HCT116 (cell line): ENCODE measurements around the gene ARHGAP12. TPM values are rescaled to one million over a fixed set of nuclear protein-coding genes. Genes with fewer than 3 reads are reported as not detected.

Source experiments
- ATAC-seq: fragments of 200-7000 bp; cut with Tn5 transposase; 2 replicates; pipeline ENCODE4 v1.9.1; 2020; ENCODE audit warnings: mild to moderate bottlenecking, moderate library complexity
- BruUV-seq: library from RNA; stranded (reverse); fragments of 400-500 nt; replicated peaks from 2 replicates; lab custom pipeline; 2021; lab: Mats Ljungman, UMichigan
- CTCF ChIA-PET: fragments of 300-600 bp; sonication (Branson Sonifier 250); formaldehyde crosslinking; loops from one replicate; lab custom pipeline; 2021; ENCODE audit warnings: antibody characterized with exemption; lab: Charles Lee
- POLR2A ChIA-PET: fragments of 300-600, 350-600 bp; sonication (Branson Sonifier 250); formaldehyde crosslinking; loops from one replicate; lab custom pipeline; 2021; ENCODE audit warnings: antibody characterized with exemption; lab: Charles Lee
- RAD21 ChIA-PET, 2 experiments: fragments of 300-600 bp; sonication (Branson Sonifier 250); formaldehyde crosslinking; loops; one replicate each; lab custom pipeline; 2023; ENCODE audit warnings: low total read pairs in 2 of 2; ENCODE audit not compliant: uncharacterized antibody in 2 of 2, unreplicated experiment in 2 of 2, low non-redundant PET in 1 of 2; lab: Charles Lee
- DNase-seq: peaks from one replicate; pipeline ENCODE4 v3.0.0-alpha.2; 2010; ENCODE audit warnings: low read depth, low spot score
- H2AFZ ChIP-seq: fragments of 200-600 bp; shearing (Covaris generic), sonication (generic); 2 replicates; pipeline ENCODE4 v1.6.1; 2017; ENCODE audit warnings: low read depth, mixed run types, mixed read lengths, antibody characterized with exemption, low read length; ENCODE audit not compliant: poor library complexity, severe bottlenecking
- H3K27ac ChIP-seq: 2 replicates; pipeline ENCODE4 v1.5.1; 2012; ENCODE audit warnings: low read depth, low read length
- H3K27me3 ChIP-seq: fragments of 200-600 bp; sonication (generic); 2 replicates; pipeline ENCODE4 v1.6.1; 2016; ENCODE audit warnings: mixed run types, low read length, mixed read lengths; ENCODE audit not compliant: insufficient read depth
- H3K36me3 ChIP-seq, 2 experiments: fragments of 200-500 bp in 1 of 2; fragments of 200-600 bp in 1 of 2; sonication (Bioruptor generic) in 1 of 2; sonication (generic) in 1 of 2; 2 replicates each; pipeline versions ENCODE4 v1.5.1 to v1.6.1; 2014 to 2016; ENCODE audit warnings: low read length in 2 of 2, inconsistent platforms in 1 of 2, mixed read lengths in 1 of 2, mixed run types in 1 of 2; ENCODE audit not compliant: insufficient read depth in 2 of 2, control insufficient read depth in 1 of 2
- H3K4me1 ChIP-seq, 2 experiments: fragments of 200-600 bp in 1 of 2; sonication (generic) in 1 of 2; 2 replicates each; pipeline versions ENCODE4 v1.5.1 to v1.6.1; 2012 to 2017; ENCODE audit warnings: low read length in 2 of 2, inconsistent platforms in 1 of 2, mild to moderate bottlenecking in 1 of 2, mixed read lengths in 1 of 2, mixed run types in 1 of 2, moderate library complexity in 1 of 2; ENCODE audit not compliant: insufficient read depth in 2 of 2, control insufficient read depth in 1 of 2
- H3K4me2 ChIP-seq: fragments of 200-600 bp; sonication (generic); 2 replicates; pipeline ENCODE4 v1.6.1; 2017; ENCODE audit warnings: mixed run types, low read length, mixed read lengths
- H3K4me3 ChIP-seq, 2 experiments: fragments of 200-600 bp in 1 of 2; sonication (generic) in 1 of 2; replicated peaks in 1 of 2; 2 replicates each; pipeline ENCODE4 v1.5.1; 2011 to 2016; ENCODE audit warnings: low read length in 2 of 2, control low read depth in 1 of 2, low read depth in 1 of 2, mild to moderate bottlenecking in 1 of 2, mixed read lengths in 1 of 2, mixed run types in 1 of 2
- H3K79me2 ChIP-seq: fragments of 200-600 bp; sonication (generic); 2 replicates; pipeline ENCODE4 v1.6.1; 2017; ENCODE audit warnings: mild to moderate bottlenecking, mixed run types, low read length, moderate library complexity, mixed read lengths; ENCODE audit not compliant: insufficient read depth
- H3K9ac ChIP-seq: fragments of 200-600 bp; sonication (generic); 2 replicates; pipeline ENCODE4 v1.6.1; 2016; ENCODE audit warnings: low read length, mixed read lengths
- H3K9me2 ChIP-seq: fragments of 200-600 bp; sonication (generic), shearing (Covaris generic); 2 replicates; pipeline ENCODE4 v1.6.1; 2017; ENCODE audit warnings: mixed run types, mild to moderate bottlenecking, moderate library complexity; ENCODE audit not compliant: insufficient read depth
- H3K9me3 ChIP-seq, 2 experiments: fragments of 200-500 bp in 1 of 2; fragments of 200-600 bp in 1 of 2; sonication (Bioruptor generic) in 1 of 2; sonication (generic) in 1 of 2; 2 replicates each; pipeline ENCODE4 v1.6.1; 2014 to 2017; ENCODE audit warnings: low read length in 2 of 2, mixed read lengths in 2 of 2, inconsistent platforms in 1 of 2, low read depth in 1 of 2, mild to moderate bottlenecking in 1 of 2, mixed run types in 1 of 2, moderate library complexity in 1 of 2; ENCODE audit not compliant: control insufficient read depth in 1 of 2, insufficient read depth in 1 of 2
- H4K20me1 ChIP-seq: fragments of 200-600 bp; sonication (generic), shearing (Covaris generic); 2 replicates; pipeline ENCODE4 v1.6.1; 2017; ENCODE audit warnings: mixed run types, mild to moderate bottlenecking, moderate library complexity; ENCODE audit not compliant: insufficient read depth
- CBX3 ChIP-seq: IDR thresholded peaks from 2 replicates; pipeline ENCODE4 v1.6.1; 2012; ENCODE audit warnings: low read depth
- CEBPB ChIP-seq: IDR thresholded peaks from 2 replicates; pipeline ENCODE4 v1.6.1; 2012; ENCODE audit warnings: low read depth
- ELF1 ChIP-seq: IDR thresholded peaks from 2 replicates; pipeline ENCODE4 v1.6.1; 2012; ENCODE audit warnings: low read depth, borderline replicate concordance
- EZH2 ChIP-seq: fragments of 200-600 bp; sonication (generic); IDR thresholded peaks from 2 replicates; pipeline ENCODE4 v1.6.1; 2017; ENCODE audit warnings: antibody characterized with exemption, mixed run types
- FOSL1 ChIP-seq: IDR thresholded peaks from 2 replicates; pipeline ENCODE4 v1.6.1; 2012; ENCODE audit warnings: low read depth
- JUND ChIP-seq: IDR thresholded peaks from 2 replicates; pipeline ENCODE4 v1.6.1; 2012
- POLR2A ChIP-seq: IDR thresholded peaks from 2 replicates; pipeline ENCODE4 v1.7.0; 2011; ENCODE audit warnings: borderline replicate concordance; ENCODE audit not compliant: insufficient read depth, insufficient read length; ENCODE audit errors: extremely low read depth
- POLR2AphosphoS5 ChIP-seq: IDR thresholded peaks from 2 replicates; pipeline ENCODE4 v1.6.1; 2011; ENCODE audit warnings: mild to moderate bottlenecking, low read depth, low read length, moderate library complexity
- RAD21 ChIP-seq: IDR thresholded peaks from 2 replicates; pipeline ENCODE4 v1.6.1; 2012; ENCODE audit warnings: low read depth, mild to moderate bottlenecking
- SP1 ChIP-seq: IDR thresholded peaks from 2 replicates; pipeline ENCODE4 v1.6.1; 2012; ENCODE audit warnings: low read depth
- SRF ChIP-seq: IDR thresholded peaks from 2 replicates; pipeline ENCODE4 v1.6.1; 2012; ENCODE audit warnings: low read depth
- TCF7L2 ChIP-seq: IDR thresholded peaks from 2 replicates; pipeline ENCODE4 v1.7.0; 2011; ENCODE audit warnings: borderline replicate concordance, inconsistent platforms; ENCODE audit not compliant: insufficient read depth, insufficient read length; ENCODE audit errors: extremely low read depth
- YY1 ChIP-seq: IDR thresholded peaks from 2 replicates; pipeline ENCODE4 v1.6.1; 2011; ENCODE audit warnings: low read length, low read depth, moderate library complexity, mild to moderate bottlenecking; ENCODE audit not compliant: insufficient replicate concordance; ENCODE audit errors: extremely low read depth
- ZNF274 ChIP-seq: fragments of 200-500 bp; sonication (Bioruptor generic); IDR thresholded peaks from 2 replicates; pipeline ENCODE4 v1.6.1; 2014; ENCODE audit warnings: mild to moderate bottlenecking, low read depth, low read length, inconsistent platforms
- intact Hi-C: fragments of 100-400 bp; cut with micrococcal nuclease; formaldehyde crosslinking; loops from 2 replicates; pipeline ENCODE4 v1.10.0; 2022
- total RNA-seq: library from RNA; stranded (reverse); gene quantifications from one replicate; pipeline ENCODE4 v1.2.1, GENCODE V29; 2021; ENCODE audit not compliant: unreplicated experiment
- TF ChIP-seq, protein P1 (sequence below): IDR thresholded peaks from 2 replicates; pipeline ENCODE4 v1.6.1; 2012
- TF ChIP-seq, protein P2 (sequence below): IDR thresholded peaks from 2 replicates; pipeline ENCODE4 v1.6.1; 2012
- TF ChIP-seq, protein P3 (sequence below): IDR thresholded peaks from 2 replicates; pipeline ENCODE4 v1.6.1; 2011; ENCODE audit warnings: mild to moderate bottlenecking, low read length, moderate library complexity; ENCODE audit not compliant: insufficient replicate concordance; ENCODE audit errors: extremely low read depth

ARHGAP12 gene
- total RNA-seq, 1 experiment from 2014 or later = 80.3 TPM

- Histone ChIP-seq H3K4me1 (peaks cover 85 to 95% of the 10 kb centered on the region in 2 experiments), H3K27me3 (no peaks in the 10 kb centered on the region), H3K4me2 (peak overlapping the region; percentile 55), H3K9me2 (no peaks in the 10 kb centered on the region), H3K9ac (peak overlapping the region; percentile 47), H4K20me1 (no peaks in the 10 kb centered on the region), H3K79me2 (peaks cover 29% of the 10 kb centered on the region), H3K4me3 (peak overlapping the region in 1 of 2 experiments; percentile 4; a peak in 2 of 4 replicates), H3K9me3 (no peaks in the 10 kb centered on the region), H3K27ac (peak overlapping the region; percentile 95), H3K36me3 (no peaks in the 10 kb centered on the region), H2AFZ (peak overlapping the region; percentile 27)
- intact Hi-C loops = no loop called here
- RAD21 ChIA-PET = no interaction called here
- TF ChIP-seq POLR2A (no peak), JUND (0 out of 2 replicates have a peak, but pooled peaks have one; percentile 17)
- no TSS peak for BruUV-seq
- ATAC-seq (no peak), DNase-seq (no peak)
- POLR2A ChIA-PET = interaction anchor here (1.2 to 1.9 kb wide), 2 partner anchors 9 to 72 kb away, joined by 4 read pairs; no protein-coding TSS in a partner anchor
- CTCF ChIA-PET = interaction anchor here (1.0 kb wide), 1 partner anchor 9 kb away, joined by 3 read pairs; no protein-coding TSS in a partner anchor
These were observed 8.3 kb upstream of the ARHGAP12 start for GRCh38 chr10:31936933-31937332.

DNA sequence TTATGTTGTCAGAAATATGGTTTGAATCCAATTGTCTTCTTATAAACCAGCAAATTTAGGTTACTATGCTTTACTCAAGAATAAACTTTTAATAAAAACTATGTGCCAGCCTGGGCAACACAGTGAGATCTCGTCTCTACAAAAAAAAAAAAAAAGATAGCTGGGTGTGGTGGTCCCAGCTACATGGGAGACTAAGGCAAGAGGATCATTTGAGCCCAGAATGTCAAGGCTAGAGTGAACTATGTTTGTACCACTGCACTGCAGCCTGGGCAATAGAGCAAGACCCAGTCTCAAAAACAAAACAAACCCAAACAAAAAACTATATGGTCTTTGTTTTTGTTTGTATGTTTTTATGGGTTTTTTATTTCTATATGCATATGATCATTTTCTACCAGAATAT is 7.5 kb upstream of the ARHGAP12 start:
- Histone ChIP-seq H4K20me1 (no peaks in the 10 kb centered on the region), H3K9ac (peak overlapping the region; percentile 53), H3K4me3 (0 out of 4 replicates have a peak overlapping the region, but pooled peaks of 1 of the 2 experiments have one; percentile 6), H3K4me1 (peaks cover 85 to 95% of the 10 kb centered on the region in 2 experiments), H3K4me2 (peak overlapping the region; percentile 55), H3K27me3 (no peaks in the 10 kb centered on the region), H2AFZ (no peak overlapping the region), H3K9me2 (no peaks in the 10 kb centered on the region), H3K27ac (peak overlapping the region; percentile 95), H3K9me3 (no peaks in the 10 kb centered on the region), H3K36me3 (no peaks in the 10 kb centered on the region), H3K79me2 (peaks cover 37% of the 10 kb centered on the region)
- CTCF ChIA-PET = interaction anchor here (0.7 kb wide), 1 partner anchor 1665 kb away, joined by 3 read pairs; no protein-coding TSS in a partner anchor
- DNase-seq (no peak), ATAC-seq (no peak)
- POLR2A ChIA-PET = interaction anchor here (0.7 to 1.9 kb wide), 4 partner anchors 9 to 71 kb away, joined by 4 to 5 read pairs (median 4); no protein-coding TSS in a partner anchor
- intact Hi-C loops = no loop called here
- BruUV-seq = no TSS peak
- RAD21 ChIA-PET = interaction anchor here (0.6 to 0.7 kb wide), 2 partner anchors 185 to 275 kb away, joined by 3 to 4 read pairs; no protein-coding TSS in a partner anchor
- TF ChIP-seq ZNF274 (no peak), CBX3 (no peak), ELF1 (no peak), POLR2AphosphoS5 (no peak), TCF7L2 (no peak), CEBPB (no peak), RAD21 (no peak), YY1 (no peak), SP1 (no peak), POLR2A (no peak), JUND (no peak), FOSL1 (no peak), EZH2 (no peak), SRF (no peak)
- TF ChIP-seq, protein P1, sequence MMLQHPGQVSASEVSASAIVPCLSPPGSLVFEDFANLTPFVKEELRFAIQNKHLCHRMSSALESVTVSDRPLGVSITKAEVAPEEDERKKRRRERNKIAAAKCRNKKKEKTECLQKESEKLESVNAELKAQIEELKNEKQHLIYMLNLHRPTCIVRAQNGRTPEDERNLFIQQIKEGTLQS = no peak
- TF ChIP-seq, protein P2, sequence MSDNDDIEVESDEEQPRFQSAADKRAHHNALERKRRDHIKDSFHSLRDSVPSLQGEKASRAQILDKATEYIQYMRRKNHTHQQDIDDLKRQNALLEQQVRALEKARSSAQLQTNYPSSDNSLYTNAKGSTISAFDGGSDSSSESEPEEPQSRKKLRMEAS = no peak
- TF ChIP-seq, protein P3, sequence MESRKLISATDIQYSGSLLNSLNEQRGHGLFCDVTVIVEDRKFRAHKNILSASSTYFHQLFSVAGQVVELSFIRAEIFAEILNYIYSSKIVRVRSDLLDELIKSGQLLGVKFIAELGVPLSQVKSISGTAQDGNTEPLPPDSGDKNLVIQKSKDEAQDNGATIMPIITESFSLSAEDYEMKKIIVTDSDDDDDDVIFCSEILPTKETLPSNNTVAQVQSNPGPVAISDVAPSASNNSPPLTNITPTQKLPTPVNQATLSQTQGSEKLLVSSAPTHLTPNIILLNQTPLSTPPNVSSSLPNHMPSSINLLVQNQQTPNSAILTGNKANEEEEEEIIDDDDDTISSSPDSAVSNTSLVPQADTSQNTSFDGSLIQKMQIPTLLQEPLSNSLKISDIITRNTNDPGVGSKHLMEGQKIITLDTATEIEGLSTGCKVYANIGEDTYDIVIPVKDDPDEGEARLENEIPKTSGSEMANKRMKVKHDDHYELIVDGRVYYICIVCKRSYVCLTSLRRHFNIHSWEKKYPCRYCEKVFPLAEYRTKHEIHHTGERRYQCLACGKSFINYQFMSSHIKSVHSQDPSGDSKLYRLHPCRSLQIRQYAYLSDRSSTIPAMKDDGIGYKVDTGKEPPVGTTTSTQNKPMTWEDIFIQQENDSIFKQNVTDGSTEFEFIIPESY = no peak
